ENCODE measurements around the gene REG4.
A peak's percentile ranks its signal among the peaks of the same experiment; 100 is the strongest.

REG4 gene

DNA sequence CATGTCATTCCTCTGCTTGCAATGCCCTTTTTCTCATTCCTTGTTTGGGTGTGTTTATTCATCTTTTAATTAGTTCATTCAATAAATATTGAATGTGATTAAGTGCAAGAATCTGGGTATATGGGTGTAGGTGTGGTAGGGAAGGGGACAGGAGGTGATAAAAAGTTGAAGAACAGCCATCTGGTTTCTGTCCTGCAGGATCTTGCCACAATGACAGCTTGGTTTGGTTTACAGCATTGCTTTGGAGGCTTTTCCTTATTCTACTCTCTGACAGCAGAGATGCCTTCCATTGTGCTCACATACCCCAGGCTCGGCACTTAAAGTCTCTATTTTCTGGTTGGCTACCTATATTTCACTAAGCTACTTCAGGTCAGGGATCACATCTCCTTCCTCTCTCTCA lies 3.0 kb upstream of the REG4 start:
- CTCF ChIA-PET, result no interaction called here
- POLR2A ChIA-PET, result no interaction called here
- no peak for DNase-seq (ENCODE audit: extremely low spot score)
- TF ChIP-seq, protein P1, sequence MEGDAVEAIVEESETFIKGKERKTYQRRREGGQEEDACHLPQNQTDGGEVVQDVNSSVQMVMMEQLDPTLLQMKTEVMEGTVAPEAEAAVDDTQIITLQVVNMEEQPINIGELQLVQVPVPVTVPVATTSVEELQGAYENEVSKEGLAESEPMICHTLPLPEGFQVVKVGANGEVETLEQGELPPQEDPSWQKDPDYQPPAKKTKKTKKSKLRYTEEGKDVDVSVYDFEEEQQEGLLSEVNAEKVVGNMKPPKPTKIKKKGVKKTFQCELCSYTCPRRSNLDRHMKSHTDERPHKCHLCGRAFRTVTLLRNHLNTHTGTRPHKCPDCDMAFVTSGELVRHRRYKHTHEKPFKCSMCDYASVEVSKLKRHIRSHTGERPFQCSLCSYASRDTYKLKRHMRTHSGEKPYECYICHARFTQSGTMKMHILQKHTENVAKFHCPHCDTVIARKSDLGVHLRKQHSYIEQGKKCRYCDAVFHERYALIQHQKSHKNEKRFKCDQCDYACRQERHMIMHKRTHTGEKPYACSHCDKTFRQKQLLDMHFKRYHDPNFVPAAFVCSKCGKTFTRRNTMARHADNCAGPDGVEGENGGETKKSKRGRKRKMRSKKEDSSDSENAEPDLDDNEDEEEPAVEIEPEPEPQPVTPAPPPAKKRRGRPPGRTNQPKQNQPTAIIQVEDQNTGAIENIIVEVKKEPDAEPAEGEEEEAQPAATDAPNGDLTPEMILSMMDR (IDR thresholded peaks at IDR 0.05; ENCODE audit: control extremely low read depth, extremely low read depth, low read depth, missing control alignments), result no peak

DNA sequence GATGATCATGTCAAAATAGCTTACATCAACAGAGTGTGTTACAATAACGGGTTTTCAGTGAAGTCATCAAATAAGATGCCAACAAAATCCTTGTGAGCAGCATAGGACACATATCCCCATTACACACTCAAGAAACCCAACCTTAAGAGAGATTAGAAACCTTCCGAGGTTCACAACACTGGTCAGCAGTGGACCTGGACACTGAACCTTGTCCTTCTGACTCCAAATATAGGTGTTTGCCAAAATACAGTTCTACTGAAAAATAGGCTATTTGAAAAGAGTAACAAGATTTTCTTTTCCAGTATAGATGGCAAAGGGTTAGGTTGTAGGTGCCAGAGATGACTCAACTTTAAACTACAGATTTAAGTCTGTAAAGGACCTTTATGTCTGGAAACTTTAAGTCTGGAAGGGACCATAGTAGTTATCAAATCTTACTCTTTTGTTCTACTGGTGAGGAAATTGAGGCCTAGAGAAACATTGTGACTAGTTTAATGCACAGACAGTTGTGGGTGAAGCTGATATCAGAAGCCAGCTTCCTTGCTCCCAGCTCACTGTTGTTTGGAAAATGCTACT lies 811 bp upstream of the REG4 start:
- TF ChIP-seq, protein P1 (IDR thresholded peaks at IDR 0.05; ENCODE audit: control extremely low read depth, extremely low read depth, low read depth, missing control alignments), result no peak
- DNase-seq (ENCODE audit: extremely low spot score), result no peak
- ChIA-PET POLR2A (no interaction called here), CTCF (interaction anchor here (0.8 to 2.1 kb wide), 4 partner anchors 8 to 69 kb away, joined by 3 to 7 read pairs (median 5); no protein-coding TSS in a partner anchor)

DNA sequence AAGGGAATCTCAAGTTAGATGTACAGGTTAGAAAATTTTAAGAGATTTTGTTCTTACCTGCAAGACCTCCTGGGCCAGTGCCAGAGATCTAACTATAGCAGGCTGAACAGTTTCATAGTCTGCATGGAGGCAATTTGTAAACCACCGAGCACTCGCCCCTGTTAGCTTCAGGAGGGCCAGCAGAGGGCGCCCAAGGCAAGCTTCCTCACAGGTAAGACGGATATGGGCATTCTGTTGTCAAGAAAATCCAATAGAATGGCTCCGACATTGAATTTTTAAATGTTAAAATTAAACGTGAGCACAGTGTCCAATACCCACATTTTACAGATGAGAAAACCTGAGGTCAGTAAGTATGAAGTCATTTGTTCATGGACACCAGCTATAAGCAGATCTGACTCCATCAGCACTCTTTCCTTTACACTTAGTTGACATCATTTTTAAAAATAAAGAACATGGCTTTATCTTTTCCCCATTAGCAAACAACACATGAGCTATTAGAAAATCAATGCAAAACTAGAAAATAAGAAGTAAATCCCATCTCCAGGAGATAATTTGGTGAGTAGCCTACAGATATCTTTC lies 2.2 kb downstream of the REG4 start:
- ChIA-PET CTCF (interaction anchor here (0.8 to 4.6 kb wide), 35 partner anchors 8 to 949 kb away, joined by 3 to 53 read pairs (median 4); no protein-coding TSS in a partner anchor), POLR2A (interaction anchor here (0.5 kb wide), 1 partner anchor 172 kb away, joined by 3 read pairs; no protein-coding TSS in a partner anchor)
- DNase-seq (ENCODE audit: extremely low spot score), result peak; percentile 72

DNA sequence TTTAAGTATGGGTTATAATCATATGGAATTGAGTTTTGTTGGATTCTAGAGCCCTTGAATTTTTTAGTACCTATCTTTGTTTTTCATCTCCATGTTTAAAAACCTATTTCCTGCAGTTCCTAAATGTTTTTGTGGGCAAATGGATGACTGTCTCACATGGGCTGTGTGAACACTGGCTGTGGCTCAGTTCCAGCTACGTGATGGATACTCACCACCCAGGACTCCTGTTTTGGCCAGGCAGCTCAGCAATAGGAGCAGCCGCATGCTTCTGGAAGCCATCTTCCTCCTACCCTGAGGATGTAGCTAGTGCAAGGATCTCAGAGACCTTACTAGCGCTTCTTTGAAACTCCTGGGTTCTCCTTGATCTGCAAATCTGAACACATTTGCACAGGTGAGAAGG lies 2.8 kb downstream of the REG4 start:
- POLR2A ChIA-PET, result no interaction called here
- TF ChIP-seq, protein P1 (IDR thresholded peaks at IDR 0.05; ENCODE audit: control extremely low read depth, extremely low read depth, low read depth, missing control alignments), result no peak
- DNase-seq (ENCODE audit: extremely low spot score), result no peak
- CTCF ChIA-PET, result interaction anchor here (0.9 to 4.6 kb wide), 29 partner anchors 9 to 202 kb away, joined by 3 to 53 read pairs (median 4); no protein-coding TSS in a partner anchor

More for the DNA sequence above, 2.2 kb downstream of the REG4 start:
- TF ChIP-seq, protein P1 (IDR thresholded peaks at IDR 0.05; ENCODE audit: control extremely low read depth, extremely low read depth, low read depth, missing control alignments), result peak; percentile 94

DNA sequence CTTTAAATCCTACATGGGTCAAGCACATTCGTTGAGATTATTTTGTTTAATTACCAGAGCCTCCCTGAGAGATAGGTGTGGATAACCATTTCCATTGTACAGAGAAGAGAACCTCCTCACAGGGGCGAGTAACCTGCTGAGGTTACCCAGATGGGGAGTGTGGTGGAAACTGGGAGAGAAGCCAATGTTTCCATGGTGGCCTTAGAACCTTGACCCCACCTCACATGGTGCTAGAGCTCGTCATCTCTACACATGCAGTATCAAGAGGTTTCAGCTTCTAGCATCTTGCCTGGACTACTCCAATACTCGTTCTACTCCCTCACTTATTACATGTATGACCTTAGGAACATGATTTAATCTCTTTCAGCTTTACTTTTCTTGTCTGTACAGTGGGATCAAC lies 4.8 kb downstream of the REG4 start:
- DNase-seq (ENCODE audit: extremely low spot score), result no peak
- ChIA-PET POLR2A (no interaction called here), CTCF (interaction anchor here (1.1 to 4.6 kb wide), 3 partner anchors 11 to 63 kb away, joined by 3 to 53 read pairs (median 6); no protein-coding TSS in a partner anchor)
- TF ChIP-seq, protein P1 (IDR thresholded peaks at IDR 0.05; ENCODE audit: control extremely low read depth, extremely low read depth, low read depth, missing control alignments), result no peak

DNA sequence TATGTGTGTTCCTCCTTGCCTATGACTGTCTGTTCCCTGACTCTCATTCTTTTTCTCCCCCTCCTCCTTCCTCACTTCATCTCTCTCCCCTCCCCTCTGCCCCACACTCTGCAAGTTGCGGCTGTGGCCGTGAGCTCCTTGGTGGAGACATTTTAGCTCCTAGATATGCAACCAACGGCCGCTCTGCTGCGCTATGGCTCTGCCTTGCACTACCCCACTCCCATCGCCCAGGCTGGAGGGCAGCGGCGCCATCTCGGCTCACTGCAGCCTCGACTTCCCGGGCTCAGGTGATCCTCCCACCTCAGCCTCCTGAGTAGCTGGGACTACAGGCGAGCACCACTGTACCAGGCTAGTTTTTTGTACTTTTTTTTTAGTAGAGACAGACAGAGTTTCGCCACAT lies 5.5 kb downstream of the REG4 start:
- ChIA-PET CTCF (interaction anchor here (4.6 kb wide), 1 partner anchor 10 kb away, joined by 53 read pairs; no protein-coding TSS in a partner anchor), POLR2A (no interaction called here)
- DNase-seq (ENCODE audit: extremely low spot score), result no peak
- TF ChIP-seq, protein P1 (IDR thresholded peaks at IDR 0.05; ENCODE audit: control extremely low read depth, extremely low read depth, low read depth, missing control alignments), result no peak
